DLD1 (cell line): ENCODE measurements around the gene RPL6.
"Not testable (repeated sequence)": the region's sequence is repeated elsewhere in the genome, so short reads cannot be mapped to it uniquely, and the experiment has no call there.

Experiments
- in situ Hi-C: cut with HindIII; loops from 2 replicates; pipeline ENCODE4 v1.10.0; 2017; ENCODE audit warnings: low sequenced_read_pairs

Gene RPL6

GRCh38 chr12:112420740-112421139 lies 11.3 kb upstream of the RPL6 start:
- in situ Hi-C loops: no loop called here

- in situ Hi-C loops: no loop called here
Measured at GRCh38 chr12:112419297-112420133, 10.1 kb upstream of the RPL6 start.

GRCh38 chr12:112418608-112419296 lies 9.3 kb upstream of the RPL6 start, which contains the start of gene PTPN11:
PTPN11 (plus strand) TSS chr12:112418947; CDS start chr12:112419112, 165 bp downstream.
- in situ Hi-C loops: no loop called here

GRCh38 chr12:112418273-112418607 lies 8.8 kb upstream of the RPL6 start:
- in situ Hi-C loops: no loop called here

GRCh38 chr12:112415457-112415856 lies 6.1 kb upstream of the RPL6 start:
- in situ Hi-C loops: not testable (repeated sequence)

GRCh38 chr12:112413855-112414625 lies 4.6 kb upstream of the RPL6 start:
- in situ Hi-C loops: no loop called here

- in situ Hi-C loops: no loop called here
Measured at GRCh38 chr12:112409906-112410244, 470 bp upstream of the RPL6 start.

GRCh38 chr12:112408621-112409020 lies 784 bp downstream of the RPL6 start:
- in situ Hi-C loops: no loop called here

- in situ Hi-C loops: not testable (repeated sequence)
Measured at GRCh38 chr12:112407683-112408082, 1.7 kb downstream of the RPL6 start.

- in situ Hi-C loops: no loop called here
Measured at GRCh38 chr12:112406519-112407488, 2.6 kb downstream of the RPL6 start.

GRCh38 chr12:112401903-112402498 lies 7.4 kb downstream of the RPL6 start:
- in situ Hi-C loops: no loop called here

- in situ Hi-C loops: no loop called here
Measured at GRCh38 chr12:112401054-112401453, 8.4 kb downstream of the RPL6 start.

- in situ Hi-C loops: no loop called here
Measured at GRCh38 chr12:112393328-112393727, 16.1 kb downstream of the RPL6 start.

GRCh38 chr12:112389922-112390654 lies 19.3 kb downstream of the RPL6 start:
- in situ Hi-C loops: not testable (repeated sequence)

- in situ Hi-C loops: no loop called here
Measured at GRCh38 chr12:112389228-112389627, 20.2 kb downstream of the RPL6 start.

GRCh38 chr12:112386726-112387125 lies 22.7 kb downstream of the RPL6 start:
- in situ Hi-C loops: no loop called here

- in situ Hi-C loops: no loop called here
Measured at GRCh38 chr12:112382866-112383265, 26.5 kb downstream of the RPL6 start.

- in situ Hi-C loops: no loop called here
Measured at GRCh38 chr12:112381883-112382796, 27.3 kb downstream of the RPL6 start, which contains the start of gene HECTD4. HECTD4 (minus strand) TSS chr12:112382431; CDS start chr12:112382128, 303 bp downstream.
